AG08396 (cell line): Measurements from ENCODE around the gene FUT7.
A peak's percentile ranks its signal among the peaks of the same experiment; 100 is the strongest.

ENCODE experiments used
- DNase-seq: peaks from one replicate; pipeline ENCODE4 v3.0.0; 2012; ENCODE audit warnings: low spot score, mixed read lengths

FUT7 gene

GRCh38 chr9:137002646-137003041 lies 29.2 kb downstream of the FUT7 start:
- no peak for DNase-seq

DNA sequence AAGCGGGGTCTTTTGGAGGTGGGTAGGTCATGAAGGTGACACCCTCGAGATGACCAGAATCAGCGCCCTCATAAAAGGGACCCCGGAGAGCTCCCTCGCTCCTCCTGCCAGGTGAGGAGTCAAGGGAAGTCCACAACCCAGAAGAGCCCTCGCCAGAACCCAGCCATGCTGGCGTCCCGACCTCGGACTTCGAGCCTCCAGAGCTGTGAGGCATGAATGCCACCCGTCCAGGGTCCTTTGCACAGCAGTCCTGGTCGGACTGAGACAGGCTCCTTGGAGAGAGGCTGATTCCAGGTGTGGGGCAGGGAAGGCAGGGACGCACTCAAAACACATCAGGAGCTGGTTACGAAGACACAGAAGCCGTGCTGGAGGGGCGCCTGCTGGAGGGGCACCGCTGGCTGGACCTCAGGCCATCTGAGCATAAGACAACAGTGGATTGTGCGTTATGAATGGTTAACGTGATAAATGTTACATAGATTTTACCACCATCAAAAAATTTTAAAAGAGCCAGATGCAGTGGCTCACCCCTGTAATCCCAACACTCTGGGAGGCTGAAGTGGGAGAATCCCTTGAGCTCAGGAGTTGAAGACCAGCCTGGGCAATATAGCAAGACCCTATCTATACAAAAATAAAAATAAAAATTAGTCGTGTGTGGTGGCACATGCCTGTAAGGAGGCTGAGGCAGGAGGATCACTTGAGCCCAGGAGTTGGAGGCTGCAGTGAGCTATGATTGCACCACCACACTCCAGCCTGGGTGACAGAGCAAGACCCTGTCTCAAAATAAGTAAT lies 29.8 kb downstream of the FUT7 start:
- DNase-seq: no peak

DNA sequence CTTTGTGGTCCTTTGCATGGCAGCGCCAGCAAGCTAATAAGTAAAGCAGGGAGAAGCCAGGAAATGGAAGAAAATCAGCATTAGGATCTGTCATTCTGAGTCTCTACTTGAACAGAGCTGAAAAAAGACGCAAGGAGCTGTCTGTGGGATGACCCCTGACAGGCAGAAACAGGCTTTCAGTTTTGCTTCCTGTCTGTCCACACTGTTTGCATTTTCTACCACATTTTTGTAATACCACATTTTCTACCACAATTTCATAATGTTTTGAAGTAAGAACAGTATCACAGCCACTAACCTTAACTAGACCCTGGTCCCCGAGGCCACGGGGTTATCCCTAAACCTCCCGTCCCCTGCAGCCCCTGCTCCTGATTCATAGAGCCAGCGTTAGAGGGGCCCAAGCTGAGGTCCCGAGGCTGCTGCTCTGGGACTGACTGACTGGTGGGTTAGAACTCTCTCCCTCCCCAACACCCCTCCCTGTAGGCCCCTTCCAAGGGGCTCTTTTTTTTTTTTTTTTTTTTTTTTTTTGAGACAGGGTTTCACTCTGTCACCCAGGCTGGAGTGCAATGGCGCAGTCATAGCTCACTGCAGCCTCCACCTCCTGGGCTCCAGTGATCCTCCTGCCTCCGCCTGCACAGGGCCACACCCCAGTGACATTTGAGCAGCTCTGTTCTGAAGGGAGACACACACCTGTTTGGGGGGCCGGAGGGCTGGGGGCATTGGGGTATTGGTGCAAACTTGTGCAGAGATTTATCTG lies 31.5 kb downstream of the FUT7 start:
- DNase-seq: peak; percentile 85

DNA sequence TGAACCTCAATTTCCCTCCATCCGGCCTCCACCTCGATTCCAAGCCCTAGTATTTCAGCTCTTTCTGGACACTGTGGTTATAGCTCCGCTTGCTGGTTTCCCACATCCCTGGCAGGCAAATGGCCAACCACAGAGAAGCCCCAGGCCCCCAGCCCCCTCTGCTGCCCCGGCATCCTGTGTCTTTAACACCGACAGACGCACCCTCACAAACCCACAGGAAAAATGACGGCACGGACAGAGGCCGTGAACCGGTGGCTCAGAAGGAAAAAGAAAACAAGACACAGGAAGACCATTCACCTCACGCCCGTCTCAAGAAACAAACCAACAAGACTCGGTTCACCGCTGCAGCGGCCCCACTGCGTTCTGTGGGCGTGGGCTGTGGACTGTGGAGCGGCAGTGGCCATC lies 34.1 kb downstream of the FUT7 start:
- DNase-seq: no peak

GRCh38 chr9:136997371-136997770 lies 34.5 kb downstream of the FUT7 start:
- no peak for DNase-seq

DNA sequence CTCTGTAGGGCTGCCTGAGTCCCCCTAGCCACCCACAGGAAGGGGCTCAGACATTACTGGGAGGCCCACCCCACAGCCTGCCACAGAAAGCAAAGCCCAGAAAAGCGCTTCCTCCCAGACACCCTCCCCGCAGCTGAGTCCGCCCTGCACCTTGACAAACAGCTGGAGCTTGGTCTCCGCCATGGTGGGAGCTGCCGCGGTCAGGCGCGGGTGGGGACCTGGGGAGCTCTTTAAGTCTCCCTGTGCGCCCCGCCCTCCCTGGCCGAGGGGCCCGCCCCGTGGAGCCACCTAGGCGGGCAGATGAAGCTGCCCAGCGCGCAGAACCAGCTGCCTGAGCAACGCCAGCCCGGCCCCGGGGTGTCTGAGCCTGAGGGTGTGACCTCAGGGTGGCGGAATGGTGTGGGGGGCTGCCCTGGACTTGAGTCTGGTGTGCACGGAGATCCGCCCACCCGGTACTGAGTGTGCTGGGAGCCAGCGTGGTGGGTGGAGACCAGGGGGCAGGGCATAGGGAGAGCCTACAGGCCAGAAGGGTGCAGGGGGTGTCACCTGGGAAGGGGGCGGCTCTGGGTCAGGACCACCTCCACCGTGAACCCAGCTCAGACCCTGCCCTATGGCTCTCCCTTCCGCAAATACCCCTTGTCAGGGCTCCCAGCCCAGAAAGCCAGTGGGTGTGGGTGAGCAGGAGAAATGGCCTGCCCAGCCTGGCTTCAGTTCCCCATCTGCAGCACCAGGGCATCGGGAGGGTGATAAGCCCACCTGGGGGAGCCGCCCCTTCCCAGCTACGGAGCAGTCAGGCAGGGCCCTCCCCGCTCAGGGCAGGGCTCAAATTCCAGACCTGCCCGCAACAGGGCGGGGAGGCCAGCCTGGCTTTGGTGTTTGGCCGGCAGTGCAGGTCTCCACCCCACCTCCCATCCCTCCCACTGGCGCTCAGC lies 35.3 kb downstream of the FUT7 start, which contains the start of gene CLIC3:
CLIC3 (minus strand) TSS at position 208 of the 932 bp plus-strand sequence; CDS start at position 183, 25 bp downstream.
- DNase-seq: peak; percentile 58

GRCh38 chr9:136995772-136996311 lies 36.0 kb downstream of the FUT7 start:
- peak; percentile 68 for DNase-seq

GRCh38 chr9:136995362-136995761 lies 36.5 kb downstream of the FUT7 start:
- no peak for DNase-seq

GRCh38 chr9:136994888-136995230 lies 37.0 kb downstream of the FUT7 start:
- DNase-seq: no peak

DNA sequence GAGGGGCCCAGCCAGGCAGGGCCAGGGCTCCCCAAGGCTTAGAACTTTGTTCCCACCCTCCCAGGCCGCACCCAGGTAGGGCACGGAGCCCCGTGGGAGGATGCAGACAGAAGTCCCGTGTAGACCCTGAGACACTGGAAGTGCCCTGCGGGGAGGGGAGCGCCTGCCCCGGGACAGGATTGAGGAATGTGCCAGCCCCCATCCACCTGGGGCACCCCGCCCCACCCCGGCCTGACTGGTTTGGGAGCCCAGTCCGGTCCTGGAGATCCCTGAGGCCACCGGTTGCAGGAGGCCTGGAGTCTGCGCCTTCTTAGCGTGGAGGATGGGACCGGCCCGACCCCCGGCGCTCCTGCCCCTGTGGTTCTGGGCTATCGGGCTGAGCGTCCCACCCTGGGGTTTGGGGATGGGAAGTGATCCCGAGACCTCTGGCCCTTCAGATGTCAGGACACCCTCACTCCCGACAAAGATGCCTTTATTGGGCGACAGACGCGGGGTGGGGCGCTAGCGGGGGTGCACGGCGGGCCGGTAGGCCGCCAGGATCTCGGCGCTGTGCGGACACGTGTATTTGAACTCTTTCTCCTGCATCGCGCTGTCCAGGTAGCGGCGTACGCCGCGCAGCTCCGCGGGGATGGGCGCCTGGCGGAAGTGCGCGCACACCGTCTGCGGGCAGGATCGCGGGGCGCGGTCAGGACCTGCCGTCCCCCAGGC lies 37.6 kb downstream of the FUT7 start:
- DNase-seq: no peak

DNA sequence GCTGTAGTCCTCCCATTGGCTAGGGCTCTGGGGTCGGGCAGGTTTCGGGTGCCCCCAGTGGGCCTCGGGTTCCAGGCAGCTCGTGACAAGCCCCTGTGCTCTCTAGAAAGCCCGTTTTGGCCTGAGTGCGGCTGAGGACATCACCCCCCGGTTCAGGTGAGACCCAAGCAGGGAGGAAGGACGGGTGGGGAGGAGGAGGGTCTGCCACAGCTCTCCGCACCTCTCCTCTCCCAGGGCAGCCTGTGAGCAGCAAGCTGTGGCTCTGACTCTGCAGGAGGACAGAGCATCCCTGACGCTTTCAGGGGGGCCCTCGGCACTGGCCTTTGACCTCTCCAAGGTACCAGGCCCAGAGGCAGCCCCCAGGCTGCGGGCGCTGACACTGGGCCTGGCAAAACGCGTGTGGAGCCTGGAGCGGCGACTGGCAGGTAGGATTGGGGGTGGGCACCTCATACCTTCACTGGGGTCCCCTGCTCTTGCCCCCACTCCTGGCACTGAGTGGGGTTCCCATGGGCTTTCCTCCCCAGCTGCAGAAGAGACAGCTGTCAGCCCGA lies 39.0 kb downstream of the FUT7 start:
- DNase-seq: no peak

GRCh38 chr9:136991993-136992818 lies 39.7 kb downstream of the FUT7 start, which contains the start of gene PAXX:
TSS of gene PAXX (plus strand) at chr9:136992422. CDS start at chr9:136992444, 22 bp downstream.
- peak; percentile 99 for DNase-seq

- no peak for DNase-seq
These were observed 41.5 kb downstream of the FUT7 start for GRCh38 chr9:136990242-136990911.

DNA sequence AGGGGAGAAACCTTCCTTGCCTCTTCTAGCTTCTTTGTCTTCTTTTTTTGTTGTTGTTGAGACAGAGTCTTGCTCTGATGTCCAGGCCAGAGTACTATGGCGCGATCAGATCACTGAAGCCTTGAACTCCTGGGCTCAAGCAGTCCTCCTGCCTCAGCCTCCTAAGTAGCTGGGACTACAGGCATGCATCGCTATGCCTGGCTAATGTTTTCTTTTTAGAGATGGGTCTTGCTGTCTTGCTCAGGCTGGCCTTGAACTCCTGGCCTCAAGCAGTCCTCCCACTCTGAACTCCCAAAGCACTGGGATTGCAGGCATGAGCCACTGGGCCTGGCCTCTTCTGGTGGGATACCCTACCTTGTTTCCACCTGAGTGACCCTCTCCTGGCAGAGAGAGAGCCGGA lies 43.0 kb downstream of the FUT7 start:
- no peak for DNase-seq

DNA sequence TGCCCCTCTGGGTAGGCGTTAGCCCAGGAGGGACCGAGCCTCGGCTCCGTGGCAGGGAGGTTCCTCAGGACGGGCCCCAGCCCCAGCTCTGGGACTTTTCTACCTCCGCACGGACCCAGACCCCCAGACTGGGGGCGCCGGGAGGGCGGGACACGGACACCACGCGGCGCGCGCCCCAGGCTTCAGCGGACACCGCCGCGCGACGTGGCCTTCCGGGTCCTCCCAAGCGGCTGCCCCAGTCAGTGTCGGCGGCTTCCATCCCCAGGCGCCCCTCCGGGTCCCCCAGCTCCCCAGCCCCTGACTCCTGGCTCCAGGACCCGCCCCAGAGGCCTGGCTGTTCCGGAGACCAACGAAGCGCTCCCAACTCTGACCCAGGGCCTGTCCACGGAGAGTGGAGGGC lies 46.0 kb downstream of the FUT7 start:
- DNase-seq: no peak

DNA sequence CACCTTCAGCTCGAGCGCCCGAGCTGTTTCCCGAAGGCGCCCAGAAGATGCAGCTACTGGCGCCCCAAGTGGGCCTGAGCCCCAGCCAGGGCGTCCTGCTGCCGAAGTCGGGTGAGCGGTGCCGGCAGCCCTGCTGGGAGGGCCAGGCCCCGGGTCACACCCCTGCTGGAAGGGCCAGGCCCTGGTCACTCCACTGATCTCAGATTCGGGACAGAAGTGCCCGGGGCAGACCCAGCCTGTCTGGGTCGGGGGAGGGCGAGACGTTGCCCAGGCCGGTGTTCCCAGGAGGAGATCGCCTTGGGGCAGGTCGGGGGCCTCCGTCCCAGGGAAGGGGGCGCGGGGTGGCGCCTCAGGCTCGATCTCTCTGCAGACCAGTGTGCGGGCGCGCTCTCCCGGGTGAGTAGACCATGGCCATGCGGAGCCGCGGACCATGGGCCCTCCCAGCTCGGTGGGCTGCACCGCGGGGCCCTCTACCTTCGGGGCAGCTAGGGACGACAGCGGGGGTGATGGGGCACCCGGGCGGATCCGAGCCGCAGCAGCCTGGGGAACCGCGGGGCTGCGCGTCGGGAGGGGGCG lies 46.8 kb downstream of the FUT7 start:
- DNase-seq: no peak

DNA sequence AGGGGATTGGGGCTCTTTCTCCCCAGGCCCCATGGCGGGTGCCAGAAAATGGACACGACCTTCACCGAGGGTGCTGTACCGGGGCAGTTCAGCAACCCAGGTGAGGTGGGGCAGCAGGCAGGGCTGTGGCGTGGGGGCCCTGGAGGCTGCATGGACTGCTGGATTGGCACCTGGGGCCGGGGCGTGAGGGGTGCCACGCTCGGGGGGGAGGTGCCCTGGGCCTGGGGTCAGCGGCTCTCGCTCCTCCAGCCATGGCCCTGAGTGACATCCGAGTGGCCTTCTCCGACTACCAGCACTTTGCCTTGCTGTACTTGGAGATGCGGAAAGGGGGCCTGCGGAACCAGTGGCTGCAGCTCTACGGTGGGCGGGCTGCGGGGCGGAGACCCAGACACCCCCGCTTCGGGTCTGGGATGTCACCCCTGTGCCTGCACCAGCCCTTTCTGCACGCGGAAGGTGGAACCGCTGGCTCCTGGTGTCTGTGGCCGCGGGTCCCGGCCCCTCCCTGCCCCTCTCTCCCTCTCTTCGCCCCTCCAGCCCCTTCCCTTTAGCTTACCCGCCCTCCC lies 47.3 kb downstream of the FUT7 start:
- no peak for DNase-seq

DNA sequence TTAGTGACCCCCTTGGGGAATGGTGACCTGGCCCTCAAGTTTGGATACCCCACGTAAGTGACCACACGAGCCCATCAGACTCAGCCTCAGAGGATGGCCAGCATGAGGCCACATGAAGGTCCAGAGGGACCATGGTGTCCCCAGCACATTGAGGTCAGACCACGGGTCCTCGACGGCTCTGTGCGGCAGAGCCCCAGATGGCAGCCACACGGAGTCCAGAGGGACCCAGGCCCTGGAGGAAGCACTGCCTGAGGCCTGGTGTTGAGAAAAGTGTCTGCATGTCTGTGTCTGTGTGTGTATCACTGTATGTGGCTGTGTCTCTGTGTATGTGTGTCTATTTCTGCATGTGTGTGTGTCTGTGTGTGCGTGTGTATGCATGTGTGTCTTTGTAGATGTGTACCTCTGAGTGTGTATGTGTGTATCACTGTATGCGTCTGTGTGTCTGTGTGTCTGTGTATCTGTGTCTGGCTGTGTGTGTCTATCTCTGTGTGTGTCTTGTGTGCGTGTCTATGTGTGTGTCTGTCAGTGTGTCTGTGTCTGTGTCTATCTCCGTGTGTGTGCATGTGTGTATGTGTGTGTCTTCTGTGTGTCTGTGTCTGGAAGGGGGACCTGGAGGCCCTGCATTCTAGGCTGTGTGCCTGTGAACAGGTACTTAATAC lies 48.1 kb downstream of the FUT7 start:
- DNase-seq: no peak
